ENCODE data around the gene ANKRD55. TPM values are rescaled to one million over a fixed set of nuclear protein-coding genes. Genes with fewer than 3 reads are reported as not detected.

ANKRD55 gene
- total and polyA plus RNA-seq, 2 donors (not counting 3 experiments of a cell fraction or from before 2014, with no cell fraction given), result 1.4 to 2.1 TPM

- dilution Hi-C loops (cut with MboI; ENCODE audit: extremely low pct_ligation_motif_present, low sequenced_read_pairs), result no loop called here
- H3K4me3 ChIP-seq (replicated peaks in 1 of 3; ENCODE audit: insufficient read depth in 1 of 3, low read depth in 1 of 3, low read length in 3 of 3), result no peak overlapping the region
- POLR2A ChIA-PET, result no interaction called here
These were observed 84.6 kb downstream of the ANKRD55 start for GRCh38 chr5:56148453-56148971.

More at GRCh38 chr5:56148453-56148971, 84.6 kb downstream of the ANKRD55 start:
- no peak overlapping the region for H3K4me2 ChIP-seq (ENCODE audit: insufficient read depth, low read length)
- no peaks in the 10 kb centered on the region for H3K9me1 ChIP-seq (replicated peaks; ENCODE audit: control insufficient read depth, extremely low read depth, insufficient read depth, low read length)
- H3K27ac ChIP-seq (ENCODE audit: insufficient read depth, low read depth, low read length), result no peak overlapping the region
- no peak for FAIRE-seq
- H4K20me1 ChIP-seq (replicated peaks; ENCODE audit: control insufficient read depth, extremely low read depth, insufficient read depth, low read length), result no peaks in the 10 kb centered on the region
- H3K9me3 ChIP-seq (replicated peaks; ENCODE audit: control insufficient read depth, insufficient read depth, low read length), result no peaks in the 10 kb centered on the region
- H3K4me1 ChIP-seq (ENCODE audit: control insufficient read depth, extremely low read depth, insufficient read depth, low read length), result no peaks in the 10 kb centered on the region
- no peak for TF ChIP-seq FOS (IDR thresholded peaks at IDR 0.05; ENCODE audit: borderline replicate concordance, insufficient read depth, low read length)
- no peak for TF ChIP-seq MAX (IDR thresholded peaks at IDR 0.05; ENCODE audit: insufficient read depth, insufficient read length)
- TF ChIP-seq JUN (IDR thresholded peaks at IDR 0.05; ENCODE audit: borderline replicate concordance, insufficient read depth, insufficient read length, low read depth), result no peak
- TF ChIP-seq POLR2AphosphoS5 (IDR thresholded peaks at IDR 0.05; ENCODE audit: insufficient read depth, low read depth, low read length), result no peak
- TF ChIP-seq EZH2 (IDR thresholded peaks at IDR 0.05; ENCODE audit: borderline replicate concordance, low read depth, low read length, severe bottlenecking), result no peak
- TF ChIP-seq POLR2A (IDR thresholded peaks at IDR 0.05; ENCODE audit: low read depth, low read length), result no peak
- no peak for TF ChIP-seq MYC (IDR thresholded peaks at IDR 0.05; ENCODE audit: low read depth, low read length)
- no peak for TF ChIP-seq GATA2 (IDR thresholded peaks at IDR 0.05; ENCODE audit: insufficient read depth, insufficient read length, low read depth, low read length)
- no peak for TF ChIP-seq CTCF (IDR thresholded peaks at IDR 0.05; ENCODE audit: extremely low read depth in 1 of 2, insufficient read depth in 1 of 2, low read depth in 1 of 2, low read length in 2 of 2)
- BruUV-seq (replicated peaks), result no TSS peak
- H3K27me3 ChIP-seq (ENCODE audit: control insufficient read depth in 2 of 2, insufficient read depth in 2 of 2, low read length in 2 of 2), result no peaks in the 10 kb centered on the region
- DNase-seq (ENCODE audit: low read depth, low spot score), result no peak
- CTCF ChIA-PET, result interaction anchor here (2.2 kb wide), 1 partner anchor 13 kb away, joined by 7 read pairs; no protein-coding TSS in a partner anchor
- H3K79me2 ChIP-seq (ENCODE audit: control insufficient read depth, insufficient read depth, low read length), result no peaks in the 10 kb centered on the region
- intact Hi-C loops (cut with micrococcal nuclease), result no loop called here
- H3K9ac ChIP-seq (replicated peaks; ENCODE audit: extremely low read depth, insufficient read depth, low read length), result no peak overlapping the region
- no peak overlapping the region for H2AFZ ChIP-seq (ENCODE audit: low read depth, low read length)
- no peaks in the 10 kb centered on the region for H3K36me3 ChIP-seq (ENCODE audit: control insufficient read depth in 2 of 2, extremely low read depth in 1 of 2, insufficient read depth in 2 of 2, low read length in 2 of 2)

Measured in endothelial cell of umbilical vein (primary cell).